A673 (cell line): Measurements from ENCODE around the gene PLEKHA6. TPM values are rescaled to one million over a fixed set of nuclear protein-coding genes. Genes with fewer than 3 reads are reported as not detected.
A peak's percentile ranks its signal among the peaks of the same experiment; 100 is the strongest.

Experiments used
- BruUV-seq: library from RNA; stranded (reverse); fragments of 400-500 nt; replicated peaks from 2 replicates; lab custom pipeline; 2021; lab: Mats Ljungman, UMichigan
- CTCF ChIA-PET: fragments of 300-600 bp; sonication (Branson Sonifier 250); formaldehyde crosslinking; loops from one replicate; lab custom pipeline; 2022; ENCODE audit warnings: antibody characterized with exemption; lab: Charles Lee
- POLR2A ChIA-PET: fragments of 300-600 bp; sonication (Branson Sonifier 250); formaldehyde crosslinking; loops from one replicate; lab custom pipeline; 2022; ENCODE audit warnings: antibody characterized with exemption; ENCODE audit not compliant: low non-redundant PET; lab: Charles Lee
- DNase-seq: peaks from one replicate; pipeline ENCODE4 v3.0.0-alpha.2; 2015; ENCODE audit warnings: low spot score
- H3K27ac ChIP-seq: fragments of 200-600 bp; sonication (generic); 2 replicates; pipeline ENCODE4 v1.5.1; 2016; ENCODE audit warnings: mixed run types, low read depth, mild to moderate bottlenecking, mixed read lengths, antibody characterized with exemption, low read length; ENCODE audit not compliant: poor library complexity, severe bottlenecking
- H3K27me3 ChIP-seq: fragments of 200-600 bp; sonication (generic); replicated peaks from 2 replicates; pipeline ENCODE4 v1.6.1; 2017; ENCODE audit warnings: mixed run types, low read depth, mild to moderate bottlenecking, mixed read lengths, antibody characterized with exemption, low read length; ENCODE audit not compliant: insufficient read depth, poor library complexity
- H3K36me3 ChIP-seq: fragments of 200-600 bp; sonication (generic); 2 replicates; pipeline ENCODE4 v1.6.1; 2016; ENCODE audit warnings: mixed run types, mild to moderate bottlenecking, mixed read lengths, antibody characterized with exemption, low read length; ENCODE audit not compliant: insufficient read depth, poor library complexity, severe bottlenecking
- H3K4me1 ChIP-seq: fragments of 200-600 bp; sonication (generic); 2 replicates; pipeline ENCODE4 v1.6.1; 2017; ENCODE audit warnings: mixed run types, mild to moderate bottlenecking, mixed read lengths, antibody characterized with exemption, low read length; ENCODE audit not compliant: insufficient read depth, poor library complexity, severe bottlenecking
- H3K4me3 ChIP-seq: fragments of 200-600 bp; sonication (generic); 2 replicates; pipeline ENCODE4 v1.5.1; 2016; ENCODE audit warnings: low read depth, mixed run types, mild to moderate bottlenecking, mixed read lengths, low read length; ENCODE audit not compliant: poor library complexity, severe bottlenecking
- H3K9me3 ChIP-seq: fragments of 200-600 bp; sonication (generic); 2 replicates; pipeline ENCODE4 v1.6.1; 2016; ENCODE audit warnings: mixed run types, low read depth, mild to moderate bottlenecking, mixed read lengths, antibody characterized with exemption, low read length; ENCODE audit not compliant: poor library complexity, severe bottlenecking
- EZH2 ChIP-seq: fragments of 200-600 bp; sonication (generic); IDR thresholded peaks from 2 replicates; pipeline ENCODE4 v1.6.1; 2017; ENCODE audit warnings: borderline replicate concordance, low read depth, mild to moderate bottlenecking, mixed read lengths, antibody characterized with exemption, low read length; ENCODE audit not compliant: poor library complexity, severe bottlenecking
- intact Hi-C: fragments of 100-400 bp; cut with micrococcal nuclease; formaldehyde crosslinking; loops from one replicate; pipeline ENCODE4 v1.10.0; 2022; ENCODE audit not compliant: unreplicated experiment
- total RNA-seq: library from RNA; stranded (reverse); gene quantifications from 2 replicates; pipeline ENCODE4 v1.2.3, GENCODE V29; 2021
- TF ChIP-seq, protein P1 (sequence below): fragments of 300-800, 200-600 bp; sonication (generic); conservative IDR thresholded peaks from 2 replicates; pipeline ENCODE4 v1.5.1; 2017; ENCODE audit warnings: low read depth, mild to moderate bottlenecking, antibody characterized with exemption, low read length, moderate library complexity, mixed read lengths

The PLEKHA6 gene
- total RNA-seq, 1 experiment from 2014 or later = 0.58 TPM

GRCh38 chr1:204257446-204257845, 102.3 kb downstream of the PLEKHA6 start:
- POLR2A ChIA-PET = no interaction called here
- no peak overlapping the region for H3K27ac ChIP-seq
- intact Hi-C loops = loop anchor here (5.0 kb wide), 1 partner anchor 105 kb away; no protein-coding TSS in a partner anchor

DNA sequence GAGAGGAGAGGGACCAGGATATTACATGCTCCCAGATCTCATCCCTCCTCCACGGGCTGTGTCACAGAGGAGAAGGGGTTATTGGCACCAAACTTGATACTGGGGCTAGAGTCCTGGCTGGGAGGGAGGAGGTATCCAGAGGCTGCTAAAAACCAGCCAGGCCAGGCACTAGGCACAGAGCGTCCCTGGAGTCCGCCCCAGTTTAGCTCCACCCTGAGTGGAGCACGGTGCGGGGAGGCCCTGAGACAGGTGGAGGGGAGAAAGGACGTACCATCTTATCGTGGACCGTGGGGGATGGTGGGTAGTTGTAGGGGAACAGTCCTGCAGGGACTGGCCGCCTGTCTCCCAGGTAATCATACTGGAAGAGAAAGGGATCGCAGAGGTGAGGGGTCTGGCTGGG, 103.2 kb downstream of the PLEKHA6 start:
- BruUV-seq = no TSS peak
- ChIA-PET POLR2A (no interaction called here), CTCF (interaction anchor here (0.6 to 1.0 kb wide), 2 partner anchors 103 to 106 kb away, joined by 3 to 5 read pairs; partner anchors contain the start of gene PLEKHA6)
- no peak for DNase-seq
- TF ChIP-seq EZH2 = no peak
- TF ChIP-seq, protein P1, sequence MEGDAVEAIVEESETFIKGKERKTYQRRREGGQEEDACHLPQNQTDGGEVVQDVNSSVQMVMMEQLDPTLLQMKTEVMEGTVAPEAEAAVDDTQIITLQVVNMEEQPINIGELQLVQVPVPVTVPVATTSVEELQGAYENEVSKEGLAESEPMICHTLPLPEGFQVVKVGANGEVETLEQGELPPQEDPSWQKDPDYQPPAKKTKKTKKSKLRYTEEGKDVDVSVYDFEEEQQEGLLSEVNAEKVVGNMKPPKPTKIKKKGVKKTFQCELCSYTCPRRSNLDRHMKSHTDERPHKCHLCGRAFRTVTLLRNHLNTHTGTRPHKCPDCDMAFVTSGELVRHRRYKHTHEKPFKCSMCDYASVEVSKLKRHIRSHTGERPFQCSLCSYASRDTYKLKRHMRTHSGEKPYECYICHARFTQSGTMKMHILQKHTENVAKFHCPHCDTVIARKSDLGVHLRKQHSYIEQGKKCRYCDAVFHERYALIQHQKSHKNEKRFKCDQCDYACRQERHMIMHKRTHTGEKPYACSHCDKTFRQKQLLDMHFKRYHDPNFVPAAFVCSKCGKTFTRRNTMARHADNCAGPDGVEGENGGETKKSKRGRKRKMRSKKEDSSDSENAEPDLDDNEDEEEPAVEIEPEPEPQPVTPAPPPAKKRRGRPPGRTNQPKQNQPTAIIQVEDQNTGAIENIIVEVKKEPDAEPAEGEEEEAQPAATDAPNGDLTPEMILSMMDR = no peak
- no peaks in the 10 kb centered on the region for H3K36me3 ChIP-seq
- peaks cover 22% of the 10 kb centered on the region for H3K4me1 ChIP-seq
- H3K27ac ChIP-seq = no peak overlapping the region
- no peaks in the 10 kb centered on the region for H3K27me3 ChIP-seq
- H3K4me3 ChIP-seq = no peak overlapping the region
- H3K9me3 ChIP-seq = no peaks in the 10 kb centered on the region
- intact Hi-C loops = loop anchor here (5.0 kb wide), 1 partner anchor 106 kb away; no protein-coding TSS in a partner anchor

More at GRCh38 chr1:204257446-204257845, 102.3 kb downstream of the PLEKHA6 start:
- CTCF ChIA-PET = interaction anchor here (1.0 kb wide), 1 partner anchor 105 kb away, joined by 5 read pairs; no protein-coding TSS in a partner anchor
- no peak for TF ChIP-seq EZH2
- Histone ChIP-seq H3K4me3 (no peak overlapping the region), H3K9me3 (no peaks in the 10 kb centered on the region), H3K4me1 (peaks cover 22% of the 10 kb centered on the region), H3K27me3 (no peaks in the 10 kb centered on the region), H3K36me3 (no peaks in the 10 kb centered on the region)
- no peak for DNase-seq
- no TSS peak for BruUV-seq

- no peak overlapping the region for H3K27ac ChIP-seq
- DNase-seq = no peak
- intact Hi-C loops = loop anchor here (5.0 kb wide), 1 partner anchor 106 kb away; no protein-coding TSS in a partner anchor
- no TSS peak for BruUV-seq
- no peak overlapping the region for H3K4me3 ChIP-seq
- ChIA-PET POLR2A (no interaction called here), CTCF (interaction anchor here (0.6 kb wide), 1 partner anchor 103 kb away, joined by 3 read pairs; the partner anchor contains the start of gene PLEKHA6)
- no peak for TF ChIP-seq EZH2
- TF ChIP-seq, protein P1 = no peak
- peaks cover 22% of the 10 kb centered on the region for H3K4me1 ChIP-seq
- H3K9me3 ChIP-seq = no peaks in the 10 kb centered on the region
- H3K27me3 ChIP-seq = no peaks in the 10 kb centered on the region
- no peaks in the 10 kb centered on the region for H3K36me3 ChIP-seq
Measured at GRCh38 chr1:204255966-204256365, 103.8 kb downstream of the PLEKHA6 start.

GRCh38 chr1:204255225-204255624, 104.5 kb downstream of the PLEKHA6 start:
- no TSS peak for BruUV-seq
- ChIA-PET CTCF (interaction anchor here (0.8 to 1.1 kb wide), 3 partner anchors 41 to 248 kb away, joined by 3 read pairs; partner anchors contain the start of gene GOLT1A), POLR2A (interaction anchor here (0.6 kb wide), 1 partner anchor 18 kb away, joined by 4 read pairs; no protein-coding TSS in a partner anchor)
- intact Hi-C loops = loop anchor here (5.0 kb wide), 1 partner anchor 107 kb away; no protein-coding TSS in a partner anchor
- Histone ChIP-seq H3K27ac (no peak overlapping the region), H3K9me3 (no peaks in the 10 kb centered on the region), H3K4me3 (no peak overlapping the region), H3K36me3 (no peaks in the 10 kb centered on the region), H3K4me1 (peaks cover 22% of the 10 kb centered on the region), H3K27me3 (no peaks in the 10 kb centered on the region)
- no peak for TF ChIP-seq EZH2
- TF ChIP-seq, protein P1 = 0 out of 2 replicates have a peak, but pooled peaks have one; percentile 24
- DNase-seq = peak; percentile 94
